HepG2 (cell line): ENCODE results near the gene OSBPL9. TPM values are rescaled to one million over a fixed set of nuclear protein-coding genes. Genes with fewer than 3 reads are reported as not detected.

Source experiments
- EHMT2 ChIP-seq: fragments of 200-600 bp; sonication (generic); IDR thresholded peaks from 2 replicates; pipeline ENCODE4 v1.7.0; 2017; ENCODE audit warnings: antibody characterized with exemption, low read depth, low read length, borderline replicate concordance
- HMG20B ChIP-seq: conservative IDR thresholded peaks from 2 replicates; pipeline ENCODE4 v1.6.1; 2016; ENCODE audit warnings: missing genetic modification reagents, missing compliant biosample characterization
- HMGA1 ChIP-seq: sonication (generic); formaldehyde crosslinking; conservative IDR thresholded peaks from 2 replicates; pipeline ENCODE4 v1.4.0; 2020; ENCODE audit warnings: missing genetic modification reagents
- HOMEZ ChIP-seq: IDR thresholded peaks from 2 replicates; pipeline ENCODE4 v1.6.1; 2016; ENCODE audit warnings: low read depth
- NR3C1 ChIP-seq: sonication (generic); formaldehyde crosslinking; IDR thresholded peaks from 2 replicates; pipeline ENCODE4 v1.4.0; 2020; ENCODE audit warnings: missing genetic modification reagents
- POLR2AphosphoS5 ChIP-seq: IDR thresholded peaks from 2 replicates; pipeline ENCODE4 v1.6.1; 2012; ENCODE audit warnings: low read depth, low read length
- PREB ChIP-seq: sonication (generic); formaldehyde crosslinking; IDR thresholded peaks from 2 replicates; pipeline ENCODE4 v1.4.0; 2020; ENCODE audit warnings: missing genetic modification reagents
- SRSF4 ChIP-seq: fragments of 200-400 bp; formaldehyde crosslinking; IDR thresholded peaks from one replicate; pipeline ENCODE4 v1.6.1; 2018; ENCODE audit warnings: mild to moderate bottlenecking, low read depth, low read length, moderate library complexity; ENCODE audit not compliant: poor library complexity, severe bottlenecking
- ZNF138 ChIP-seq: sonication (generic); formaldehyde crosslinking; IDR thresholded peaks from 2 replicates; pipeline ENCODE4 v1.5.0; 2020; ENCODE audit warnings: mild to moderate bottlenecking, low read depth, missing genetic modification reagents
- ZNF224 ChIP-seq: sonication (generic); formaldehyde crosslinking; IDR thresholded peaks from 2 replicates; pipeline ENCODE4 v1.5.0; 2020; ENCODE audit warnings: mild to moderate bottlenecking, missing genetic modification reagents
- ZNF276 ChIP-seq: sonication (generic); formaldehyde crosslinking; IDR thresholded peaks from 2 replicates; pipeline ENCODE4 v1.4.0; 2020; ENCODE audit warnings: mild to moderate bottlenecking, low read depth, missing genetic modification reagents
- ZNF503 ChIP-seq: sonication (generic); formaldehyde crosslinking; IDR thresholded peaks from 2 replicates; pipeline ENCODE4 v1.4.0; 2020; ENCODE audit warnings: missing genetic modification reagents
- ZNF589 ChIP-seq: sonication (generic); formaldehyde crosslinking; conservative IDR thresholded peaks from 2 replicates; pipeline ENCODE4 v1.8.0; 2022; ENCODE audit warnings: mild to moderate bottlenecking, moderate library complexity, missing genetic modification reagents
- ZNF660 ChIP-seq: sonication (generic); formaldehyde crosslinking; IDR thresholded peaks from 2 replicates; pipeline ENCODE4 v1.5.1; 2020; ENCODE audit warnings: mild to moderate bottlenecking, low read depth, missing genetic modification reagents, borderline replicate concordance
- ZNF839 ChIP-seq: sonication (generic); formaldehyde crosslinking; IDR thresholded peaks from 2 replicates; pipeline ENCODE4 v1.4.0; 2020; ENCODE audit warnings: missing genetic modification reagents, mild to moderate bottlenecking, borderline replicate concordance
- polyA plus RNA-seq, 8 experiments: library from polyadenylated mRNA; depleted of rRNA in 3 of 8; stranded (reverse) in 7 of 8; unstranded in 1 of 8; fragments of >200 nt; fragmentation: Illumina TruSeq in 4 of 8; extraction: Trizol in 4 of 8; gene quantifications; 2 replicates each; pipeline versions ENCODE4 v1.2.1 to v1.2.3, GENCODE V29; 2011 to 2016; ENCODE audit warnings: low read depth in 4 of 8, missing spikeins in 1 of 8, mixed read lengths in 1 of 8; ENCODE audit not compliant: insufficient read depth in 1 of 8
- total RNA-seq, 5 experiments: library from RNA; depleted of rRNA; stranded (reverse); fragments of >200 nt; fragmentation: Illumina TruSeq; extraction: Trizol; gene quantifications; 2 replicates each; pipeline ENCODE4 v1.2.3, GENCODE V29; 2016; ENCODE audit warnings: low read depth in 1 of 5
- TF ChIP-seq, protein P1 (sequence below): sonication (generic); formaldehyde crosslinking; IDR thresholded peaks from 2 replicates; pipeline ENCODE4 v1.5.0; 2020; ENCODE audit warnings: mild to moderate bottlenecking, missing genetic modification reagents
- TF ChIP-seq, protein P2 (sequence below): sonication (generic); formaldehyde crosslinking; IDR thresholded peaks from 2 replicates; pipeline ENCODE4 v1.5.0; 2020; ENCODE audit warnings: missing genetic modification reagents, mild to moderate bottlenecking, borderline replicate concordance
- TF ChIP-seq, protein P3 (sequence below): IDR thresholded peaks from 2 replicates; pipeline ENCODE4 v1.6.1; 2016; ENCODE audit warnings: low read depth, borderline replicate concordance

OSBPL9 gene
- total and polyA plus RNA-seq, 2 of the 13 experiments (the other 11 are each of a cell fraction or from before 2014, with no cell fraction given), result 83.6 to 142 TPM

- TF ChIP-seq ZNF503 (peak; percentile 78), PREB (CRISPR knock-in tag) (no peak), NR3C1 (CRISPR knock-in tag) (no peak), ZNF839 (CRISPR knock-in tag) (no peak), ZNF660 (CRISPR knock-in tag) (no peak), HMGA1 (no peak), POLR2AphosphoS5 (no peak), HOMEZ (peak; percentile 37; the same call in 1 of the 2 replicates), HMG20B (peak; percentile 92), EHMT2 (no peak; the same call in 1 of the 2 replicates), ZNF276 (CRISPR knock-in tag) (no peak), ZNF138 (CRISPR knock-in tag) (no peak), SRSF4 (no peak), ZNF589 (CRISPR knock-in tag) (no peak), ZNF224 (no peak)
- TF ChIP-seq, protein P1, sequence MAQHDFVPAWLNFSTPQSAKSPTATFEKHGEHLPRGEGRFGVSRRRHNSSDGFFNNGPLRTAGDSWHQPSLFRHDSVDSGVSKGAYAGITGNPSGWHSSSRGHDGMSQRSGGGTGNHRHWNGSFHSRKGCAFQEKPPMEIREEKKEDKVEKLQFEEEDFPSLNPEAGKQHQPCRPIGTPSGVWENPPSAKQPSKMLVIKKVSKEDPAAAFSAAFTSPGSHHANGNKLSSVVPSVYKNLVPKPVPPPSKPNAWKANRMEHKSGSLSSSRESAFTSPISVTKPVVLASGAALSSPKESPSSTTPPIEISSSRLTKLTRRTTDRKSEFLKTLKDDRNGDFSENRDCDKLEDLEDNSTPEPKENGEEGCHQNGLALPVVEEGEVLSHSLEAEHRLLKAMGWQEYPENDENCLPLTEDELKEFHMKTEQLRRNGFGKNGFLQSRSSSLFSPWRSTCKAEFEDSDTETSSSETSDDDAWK (CRISPR knock-in tag), result no peak
- TF ChIP-seq, protein P2, sequence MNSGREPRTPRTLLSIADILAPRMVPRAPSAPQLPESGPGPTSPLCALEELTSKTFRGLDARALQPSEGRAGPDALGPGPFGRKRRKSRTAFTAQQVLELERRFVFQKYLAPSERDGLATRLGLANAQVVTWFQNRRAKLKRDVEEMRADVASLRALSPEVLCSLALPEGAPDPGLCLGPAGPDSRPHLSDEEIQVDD (CRISPR knock-in tag), result no peak
- TF ChIP-seq, protein P3, sequence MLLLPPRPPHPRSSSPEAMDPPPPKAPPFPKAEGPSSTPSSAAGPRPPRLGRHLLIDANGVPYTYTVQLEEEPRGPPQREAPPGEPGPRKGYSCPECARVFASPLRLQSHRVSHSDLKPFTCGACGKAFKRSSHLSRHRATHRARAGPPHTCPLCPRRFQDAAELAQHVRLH (CRISPR knock-in tag), result no peak
These were observed 73.5 kb downstream of the OSBPL9 start (continued) for GRCh38 chr1:51690285-51690961.
